ENCODE results near the gene ADAM10. TPM values are rescaled to one million over a fixed set of nuclear protein-coding genes. Genes with fewer than 3 reads are reported as not detected.
"Not testable (repeated sequence)": the region's sequence is repeated elsewhere in the genome, so short reads cannot be mapped to it uniquely, and the experiment has no call there.

ADAM10 gene
- total RNA-seq, 1 donor from 2014 or later: 147 TPM

DNA sequence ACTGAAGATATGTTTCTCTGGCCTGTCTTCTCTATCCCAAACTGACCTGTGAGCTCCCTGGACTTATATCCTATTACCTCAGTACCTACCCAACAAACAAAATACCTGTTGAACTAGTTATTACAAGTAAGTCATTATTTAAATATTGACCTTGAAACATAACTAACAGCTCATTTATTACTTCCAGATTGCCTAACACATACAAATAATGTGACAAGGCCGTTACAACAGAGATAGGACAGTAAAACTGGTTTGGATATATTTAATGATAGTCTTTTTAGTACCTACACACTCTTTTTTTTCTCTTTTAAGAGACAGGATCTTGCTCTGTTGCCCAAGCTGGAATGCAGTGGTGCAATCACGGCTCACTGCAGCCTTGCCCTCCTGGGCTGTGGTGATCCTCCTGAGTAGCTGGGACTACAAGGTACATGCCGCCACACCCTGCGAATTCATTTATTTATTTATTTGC is 145.0 kb downstream of the ADAM10 start:
- DNase-seq (ENCODE audit: low spot score): no peak
- Mint-ChIP-seq H3K27me3 (ENCODE audit: low read depth) (no peaks in the 10 kb centered on the region), H3K4me3 (ENCODE audit: unreplicated experiment) (no peak overlapping the region), H3K4me1 (ENCODE audit: low read depth) (peaks cover 6% of the 10 kb centered on the region), H3K36me3 (ENCODE audit: low read depth) (peaks cover 11% of the 10 kb centered on the region), H3K9me3 (ENCODE audit: low read depth) (peaks cover 2% of the 10 kb centered on the region), H3K27ac (ENCODE audit: unreplicated experiment) (no peak overlapping the region)
- TF ChIP-seq, protein P1, sequence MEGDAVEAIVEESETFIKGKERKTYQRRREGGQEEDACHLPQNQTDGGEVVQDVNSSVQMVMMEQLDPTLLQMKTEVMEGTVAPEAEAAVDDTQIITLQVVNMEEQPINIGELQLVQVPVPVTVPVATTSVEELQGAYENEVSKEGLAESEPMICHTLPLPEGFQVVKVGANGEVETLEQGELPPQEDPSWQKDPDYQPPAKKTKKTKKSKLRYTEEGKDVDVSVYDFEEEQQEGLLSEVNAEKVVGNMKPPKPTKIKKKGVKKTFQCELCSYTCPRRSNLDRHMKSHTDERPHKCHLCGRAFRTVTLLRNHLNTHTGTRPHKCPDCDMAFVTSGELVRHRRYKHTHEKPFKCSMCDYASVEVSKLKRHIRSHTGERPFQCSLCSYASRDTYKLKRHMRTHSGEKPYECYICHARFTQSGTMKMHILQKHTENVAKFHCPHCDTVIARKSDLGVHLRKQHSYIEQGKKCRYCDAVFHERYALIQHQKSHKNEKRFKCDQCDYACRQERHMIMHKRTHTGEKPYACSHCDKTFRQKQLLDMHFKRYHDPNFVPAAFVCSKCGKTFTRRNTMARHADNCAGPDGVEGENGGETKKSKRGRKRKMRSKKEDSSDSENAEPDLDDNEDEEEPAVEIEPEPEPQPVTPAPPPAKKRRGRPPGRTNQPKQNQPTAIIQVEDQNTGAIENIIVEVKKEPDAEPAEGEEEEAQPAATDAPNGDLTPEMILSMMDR (IDR thresholded peaks at IDR 0.05): no peak

DNA sequence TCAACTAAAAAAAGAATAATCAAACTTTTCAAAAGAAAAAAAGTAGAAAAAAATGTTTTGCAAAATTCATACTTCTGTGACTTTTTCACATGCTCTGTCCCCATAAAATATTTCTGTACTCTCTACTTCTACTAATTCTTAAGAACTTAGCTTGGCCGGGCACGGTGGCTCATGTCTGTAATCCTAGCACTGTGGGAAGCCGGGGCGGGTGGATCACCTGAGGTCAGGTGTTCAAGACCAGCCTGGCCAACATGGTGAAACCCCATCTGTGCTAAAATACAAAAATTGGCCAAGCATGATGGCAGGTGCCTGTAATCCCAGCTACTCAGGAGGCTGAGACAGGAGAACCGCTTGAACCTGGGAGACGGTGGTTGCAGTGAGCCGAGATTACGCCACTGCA is 145.6 kb downstream of the ADAM10 start:
- not testable (repeated sequence) for H3K4me1 Mint-ChIP-seq (ENCODE audit: low read depth); H3K27ac Mint-ChIP-seq (ENCODE audit: unreplicated experiment); H3K27me3 Mint-ChIP-seq (ENCODE audit: low read depth); H3K4me3 Mint-ChIP-seq (ENCODE audit: unreplicated experiment); DNase-seq (ENCODE audit: low spot score); H3K9me3 Mint-ChIP-seq (ENCODE audit: low read depth)
- peaks cover 11% of the 10 kb centered on the region for H3K36me3 Mint-ChIP-seq (ENCODE audit: low read depth)

DNA sequence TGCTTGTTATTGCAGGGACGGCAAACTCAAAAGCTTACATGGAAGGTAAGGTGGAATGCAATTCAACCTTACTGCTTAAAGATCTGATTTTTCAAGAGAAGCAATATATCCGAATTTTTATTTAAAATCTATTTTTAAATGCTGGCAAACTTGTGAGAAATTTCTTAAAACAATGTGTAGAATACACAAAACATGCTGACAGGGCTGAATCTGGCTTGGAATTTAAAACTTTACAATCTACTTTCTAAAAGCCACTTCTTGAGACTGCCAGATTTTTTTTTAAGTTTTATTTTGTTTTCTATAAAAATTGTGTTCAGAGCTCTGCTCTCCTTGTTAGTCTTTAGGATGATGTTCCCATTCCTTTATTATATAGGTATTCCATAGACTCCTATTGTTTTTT is 146.7 kb downstream of the ADAM10 start:
- H3K9me3 Mint-ChIP-seq (ENCODE audit: low read depth): peaks cover 7% of the 10 kb centered on the region
- TF ChIP-seq, protein P1 (IDR thresholded peaks at IDR 0.05): no peak
- H3K4me1 Mint-ChIP-seq (ENCODE audit: low read depth): no peaks in the 10 kb centered on the region
- peaks cover 13% of the 10 kb centered on the region for H3K36me3 Mint-ChIP-seq (ENCODE audit: low read depth)
- no peak for DNase-seq (ENCODE audit: low spot score)
- no peak overlapping the region for H3K27ac Mint-ChIP-seq (ENCODE audit: unreplicated experiment)
- H3K4me3 Mint-ChIP-seq (ENCODE audit: unreplicated experiment): no peak overlapping the region
- no peaks in the 10 kb centered on the region for H3K27me3 Mint-ChIP-seq (ENCODE audit: low read depth)

DNA sequence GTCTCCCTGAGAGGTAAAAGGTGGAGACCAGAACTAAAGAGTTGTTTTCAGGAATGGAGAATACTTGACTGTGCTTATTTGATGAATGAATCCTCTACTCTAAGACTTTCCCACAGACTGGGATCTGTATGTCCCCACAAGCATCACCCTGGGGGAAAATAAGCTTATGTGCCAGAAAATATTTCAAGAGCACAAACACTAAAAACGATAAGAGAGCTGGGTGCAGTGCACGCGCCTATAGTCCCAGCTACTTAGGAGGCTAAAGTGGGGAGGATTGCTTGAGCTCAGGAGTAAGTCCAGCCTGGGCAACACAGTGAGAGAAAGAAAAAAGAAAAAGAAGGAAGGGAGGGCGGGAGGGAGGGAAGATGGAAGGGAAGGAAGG is 150.7 kb downstream of the ADAM10 start:
- Mint-ChIP-seq H3K27ac (ENCODE audit: unreplicated experiment) (no peak overlapping the region), H3K4me3 (ENCODE audit: unreplicated experiment) (no peak overlapping the region), H3K36me3 (ENCODE audit: low read depth) (peaks cover 15% of the 10 kb centered on the region)

DNA sequence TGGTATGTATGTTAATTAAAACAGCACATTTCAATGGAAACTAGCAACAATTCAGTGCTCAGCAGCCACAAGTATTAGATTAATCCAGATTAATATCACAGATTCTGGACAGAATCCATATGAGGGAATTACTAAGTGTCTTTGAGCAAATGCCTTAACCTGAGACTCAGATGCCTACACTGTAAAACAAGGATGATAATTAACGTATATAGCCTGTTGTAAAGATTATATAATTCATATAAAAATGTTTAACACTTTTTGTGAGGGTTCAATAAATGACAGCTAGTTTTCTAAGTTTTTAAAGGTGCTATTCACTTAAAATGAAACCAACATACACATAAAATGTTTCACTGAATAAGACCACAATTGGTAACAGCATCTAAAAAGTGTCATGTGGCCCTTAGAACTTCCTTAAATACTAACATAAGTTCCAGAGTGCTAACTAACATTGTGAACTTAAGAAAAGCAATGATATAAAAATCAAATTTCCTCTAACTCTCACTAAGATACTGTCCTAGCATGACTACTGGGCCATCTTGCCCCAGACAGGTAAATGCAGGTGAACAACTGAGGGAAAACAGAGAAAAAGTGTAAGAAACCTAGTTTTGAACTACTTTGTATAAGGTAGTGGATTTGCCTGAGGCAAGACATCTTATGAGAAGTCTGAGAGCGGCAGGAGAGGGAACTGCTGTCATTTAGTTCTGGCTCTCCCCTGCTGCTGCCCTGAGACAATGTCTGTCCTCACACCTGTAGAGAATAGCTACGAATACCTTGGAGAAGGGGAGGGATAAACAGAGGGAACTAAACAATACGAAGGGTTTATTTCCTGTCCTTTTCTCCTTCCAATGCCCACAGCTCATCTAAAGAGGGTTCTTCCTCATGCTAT is 151.3 kb downstream of the ADAM10 start:
- Mint-ChIP-seq H3K27ac (ENCODE audit: unreplicated experiment) (no peak overlapping the region), H3K36me3 (ENCODE audit: low read depth) (peaks cover 17% of the 10 kb centered on the region), H3K4me1 (ENCODE audit: low read depth) (no peaks in the 10 kb centered on the region), H3K4me3 (ENCODE audit: unreplicated experiment) (no peak overlapping the region), H3K9me3 (ENCODE audit: low read depth) (peaks cover 7% of the 10 kb centered on the region), H3K27me3 (ENCODE audit: low read depth) (no peaks in the 10 kb centered on the region)
- DNase-seq (ENCODE audit: low spot score): no peak
- TF ChIP-seq, protein P1 (IDR thresholded peaks at IDR 0.05): no peak

More for the DNA sequence above, 150.7 kb downstream of the ADAM10 start:
- no peaks in the 10 kb centered on the region for H3K4me1 Mint-ChIP-seq (ENCODE audit: low read depth)
- no peaks in the 10 kb centered on the region for H3K27me3 Mint-ChIP-seq (ENCODE audit: low read depth)
- DNase-seq (ENCODE audit: low spot score): no peak
- H3K9me3 Mint-ChIP-seq (ENCODE audit: low read depth): peaks cover 7% of the 10 kb centered on the region
- TF ChIP-seq, protein P1 (IDR thresholded peaks at IDR 0.05): no peak
